Fibroblast of lung (primary cell): ENCODE data around the gene TES.

ENCODE experiments used
- EZH2 ChIP-seq: IDR thresholded peaks from 2 replicates; pipeline ENCODE4 v1.5.1; 2012; ENCODE audit warnings: low read length, control low read depth, mild to moderate bottlenecking; ENCODE audit errors: missing control alignments
- TF ChIP-seq, protein P1 (sequence below), 2 donors: IDR thresholded peaks in 1 of 2; conservative IDR thresholded peaks in 1 of 2; 1 replicate in 1 of 2; 2 replicates in 1 of 2; pipeline ENCODE4 v1.5.1; 2011 to 2012; ENCODE audit warnings: low read length in 2 of 2, control low read depth in 1 of 2, inconsistent platforms in 1 of 2, low read depth in 1 of 2, mild to moderate bottlenecking in 1 of 2

DNA sequence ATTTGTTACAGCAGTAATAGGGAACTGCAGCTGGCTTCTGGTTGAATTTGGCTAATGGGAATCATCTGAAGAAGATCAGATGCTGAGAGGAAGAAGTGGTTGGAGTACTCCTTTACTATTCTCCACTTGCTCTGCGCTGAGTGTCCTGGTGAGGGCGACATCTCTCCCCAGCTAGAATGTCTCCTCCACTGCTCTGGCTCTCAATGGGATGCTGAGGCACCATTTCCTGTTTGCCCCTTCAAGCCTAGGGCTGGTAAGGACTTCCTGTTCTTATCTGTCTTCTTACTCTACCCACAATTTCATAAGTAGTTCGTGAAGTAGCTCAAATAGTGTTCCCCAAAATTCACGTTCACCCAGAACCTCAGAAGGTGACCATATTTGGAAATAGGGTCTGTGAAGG lies 43.2 kb upstream of the TES start:
- TF ChIP-seq, protein P1, sequence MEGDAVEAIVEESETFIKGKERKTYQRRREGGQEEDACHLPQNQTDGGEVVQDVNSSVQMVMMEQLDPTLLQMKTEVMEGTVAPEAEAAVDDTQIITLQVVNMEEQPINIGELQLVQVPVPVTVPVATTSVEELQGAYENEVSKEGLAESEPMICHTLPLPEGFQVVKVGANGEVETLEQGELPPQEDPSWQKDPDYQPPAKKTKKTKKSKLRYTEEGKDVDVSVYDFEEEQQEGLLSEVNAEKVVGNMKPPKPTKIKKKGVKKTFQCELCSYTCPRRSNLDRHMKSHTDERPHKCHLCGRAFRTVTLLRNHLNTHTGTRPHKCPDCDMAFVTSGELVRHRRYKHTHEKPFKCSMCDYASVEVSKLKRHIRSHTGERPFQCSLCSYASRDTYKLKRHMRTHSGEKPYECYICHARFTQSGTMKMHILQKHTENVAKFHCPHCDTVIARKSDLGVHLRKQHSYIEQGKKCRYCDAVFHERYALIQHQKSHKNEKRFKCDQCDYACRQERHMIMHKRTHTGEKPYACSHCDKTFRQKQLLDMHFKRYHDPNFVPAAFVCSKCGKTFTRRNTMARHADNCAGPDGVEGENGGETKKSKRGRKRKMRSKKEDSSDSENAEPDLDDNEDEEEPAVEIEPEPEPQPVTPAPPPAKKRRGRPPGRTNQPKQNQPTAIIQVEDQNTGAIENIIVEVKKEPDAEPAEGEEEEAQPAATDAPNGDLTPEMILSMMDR (conservative IDR thresholded peaks at IDR 0.05 in 1 of 2, IDR thresholded peaks at IDR 0.05 in 1 of 2; ENCODE audit: low read depth in 1 of 2, low read length in 2 of 2) = no peak
- no peak for TF ChIP-seq EZH2
